K562 (cell line): ENCODE data around the gene POLR3GL. TPM values are rescaled to one million over a fixed set of nuclear protein-coding genes. Genes with fewer than 3 reads are reported as not detected.
A peak's percentile ranks its signal among the peaks of the same experiment; 100 is the strongest.

Experiments used
- ARID3A ChIP-seq: IDR thresholded peaks from 2 replicates; pipeline ENCODE4 v1.6.1; 2012; ENCODE audit warnings: low read depth, low read length, improper control_type of control experiment, borderline replicate concordance
- CEBPG ChIP-seq, 3 experiments: fragments of 200-800 bp in 1 of 3; sonication (Bioruptor generic) in 1 of 3; sonication (generic) in 1 of 3; formaldehyde crosslinking in 1 of 3; IDR thresholded peaks in 2 of 3; conservative IDR thresholded peaks in 1 of 3; 2 replicates each; pipeline versions ENCODE4 v1.6.1 to v1.8.0; 2016 to 2022; ENCODE audit warnings: missing compliant biosample characterization in 2 of 3, missing genetic modification characterization in 2 of 3, mild to moderate bottlenecking in 1 of 3, missing genetic modification reagents in 1 of 3
- CHD2 ChIP-seq: IDR thresholded peaks from 2 replicates; pipeline ENCODE4 v1.6.1; 2011; ENCODE audit warnings: low read depth, low read length
- GABPB2 ChIP-seq: fragments of 250-450 bp; sonication (Bioruptor Pico); conservative IDR thresholded peaks from 2 replicates; pipeline ENCODE4 v1.5.1; 2021; ENCODE audit warnings: mild to moderate bottlenecking
- HBP1 ChIP-seq: fragments of 450-650 bp; formaldehyde crosslinking; IDR thresholded peaks from 2 replicates; pipeline ENCODE4 v1.4.0; 2022; ENCODE audit warnings: missing genetic modification characterization
- KDM5B ChIP-seq: fragments of 200-600 bp; sonication (generic); IDR thresholded peaks from 2 replicates; pipeline ENCODE4 v1.6.1; 2012; ENCODE audit warnings: low read depth, mild to moderate bottlenecking, moderate library complexity, low read length, control low read depth, inconsistent platforms; ENCODE audit not compliant: insufficient replicate concordance
- MBD2 ChIP-seq: sonication (generic); IDR thresholded peaks from 2 replicates; pipeline ENCODE4 v1.6.1; 2016; ENCODE audit warnings: low read depth, borderline replicate concordance
- NKRF ChIP-seq: fragments of 450-650 bp; IDR thresholded peaks from 2 replicates; pipeline ENCODE4 v1.6.1; 2016; ENCODE audit warnings: borderline replicate concordance
- PHF8 ChIP-seq: fragments of 200-600 bp; sonication (generic); IDR thresholded peaks from 2 replicates; pipeline ENCODE4 v1.6.1; 2012; ENCODE audit warnings: mixed run types, mild to moderate bottlenecking, inconsistent platforms, low read length, moderate library complexity, borderline replicate concordance
- PKNOX1 ChIP-seq: fragments of 450-650 bp; IDR thresholded peaks from 2 replicates; pipeline ENCODE4 v1.6.1; 2016
- PTTG1 ChIP-seq: fragments of 450-650 bp; IDR thresholded peaks from 2 replicates; pipeline ENCODE4 v1.6.1; 2016; ENCODE audit warnings: low read depth, mild to moderate bottlenecking, missing genetic modification characterization, missing compliant biosample characterization
- RB1 ChIP-seq: fragments of 450-650 bp; IDR thresholded peaks from 2 replicates; pipeline ENCODE4 v1.6.1; 2017; ENCODE audit warnings: low read depth, mild to moderate bottlenecking
- SAFB2 ChIP-seq: fragments of 200-400 bp; formaldehyde crosslinking; IDR thresholded peaks from 2 replicates; pipeline ENCODE4 v1.6.1; 2018; ENCODE audit warnings: borderline replicate concordance, low read length, low read depth, moderate library complexity; ENCODE audit not compliant: severe bottlenecking
- TAL1 ChIP-seq: fragments of 450-650 bp; IDR thresholded peaks from 2 replicates; pipeline ENCODE4 v1.6.1; 2016; ENCODE audit warnings: mild to moderate bottlenecking
- ZBTB2 ChIP-seq: fragments of 450-650 bp; IDR thresholded peaks from 2 replicates; pipeline ENCODE4 v1.6.1; 2016; ENCODE audit warnings: antibody characterized with exemption
- ZBTB8A ChIP-seq: fragments of 450-650 bp; IDR thresholded peaks from 2 replicates; pipeline ENCODE4 v1.6.1; 2018; ENCODE audit warnings: mild to moderate bottlenecking, moderate library complexity; ENCODE audit not compliant: partially characterized antibody
- ZNF12 ChIP-seq: sonication (generic); formaldehyde crosslinking; IDR thresholded peaks from 2 replicates; pipeline ENCODE4 v1.4.0; 2020; ENCODE audit warnings: mild to moderate bottlenecking, missing genetic modification reagents
- polyA plus RNA-seq, 8 experiments: library from polyadenylated mRNA; depleted of rRNA in 4 of 8; stranded (reverse) in 5 of 8; unstranded in 3 of 8; fragments of >200 nt; fragmentation: Nextera tagmentation in 2 of 8; fragmentation: Illumina TruSeq in 1 of 8; extraction: Ambion mirVana in 2 of 8; extraction: Trizol in 1 of 8; gene quantifications; 2 replicates each; pipeline versions ENCODE4 v1.2.1 to v1.2.3, GENCODE V29; 2011 to 2014; ENCODE audit warnings: inconsistent platforms in 1 of 8, missing spikeins in 1 of 8
- total RNA-seq, 7 experiments: library from RNA; depleted of rRNA in 6 of 7; stranded (reverse); fragments of >200 nt in 6 of 7; fragmentation: Illumina TruSeq in 2 of 7; extraction: Trizol in 2 of 7; gene quantifications; 2 replicates each; pipeline versions ENCODE4 v1.2.1 to v1.2.3, GENCODE V29; 2011 to 2021; ENCODE audit warnings: low replicate concordance in 1 of 7

Gene POLR3GL
- total and polyA plus RNA-seq, 9 of the 15 experiments (the other 6 are each of a cell fraction or from before 2014, with no cell fraction given), result 14.6 to 48.4 (median 38.2) TPM

GRCh38 chr1:145991735-145992412 lies 27.4 kb downstream of the POLR3GL start (continued):
- TF ChIP-seq TAL1 (no peak), NKRF (no peak), ARID3A (no peak), MBD2 (0 out of 2 replicates have a peak, but pooled peaks have one; percentile 62), ZBTB8A (no peak), PHF8 (no peak), PKNOX1 (no peak), CEBPG (CRISPR knock-in tag; IDR thresholded peaks at IDR 0.05) (no peak), CEBPG (tag; conservative IDR thresholded peaks at IDR 0.05 in 1 of 2, IDR thresholded peaks at IDR 0.05 in 1 of 2) (no peak), ZBTB2 (no peak), GABPB2 (CRISPR knock-in tag) (peak; percentile 99), RB1 (peak; percentile 24; the same call in 1 of the 2 replicates), HBP1 (CRISPR knock-in tag) (peak; percentile 99), PTTG1 (no peak), SAFB2 (no peak), ZNF12 (CRISPR knock-in tag) (no peak), CHD2 (no peak), KDM5B (peak; percentile 92)
